ENCODE results near the gene AACS.

Gene AACS

GRCh38 chr12:125152463-125152862 lies 87.2 kb downstream of the AACS start:
- DNase-seq (ENCODE audit: low read depth): no peak

- DNase-seq (ENCODE audit: low read depth): no peak
Measured at GRCh38 chr12:125155366-125155765, 90.1 kb downstream of the AACS start.

GRCh38 chr12:125157177-125157576 lies 91.9 kb downstream of the AACS start:
- DNase-seq (ENCODE audit: low read depth): no peak

GRCh38 chr12:125159702-125160101 lies 94.5 kb downstream of the AACS start:
- DNase-seq (ENCODE audit: low read depth): no peak

GRCh38 chr12:125160281-125160955 lies 95.2 kb downstream of the AACS start:
- no peak for DNase-seq (ENCODE audit: low read depth)

GRCh38 chr12:125161712-125162022 lies 96.4 kb downstream of the AACS start:
- DNase-seq (ENCODE audit: low read depth): no peak

- no peak for DNase-seq (ENCODE audit: low read depth)
Measured at GRCh38 chr12:125162489-125163028, 97.3 kb downstream of the AACS start.

- no peak for DNase-seq (ENCODE audit: low read depth)
Measured at GRCh38 chr12:125163148-125163547, 97.9 kb downstream of the AACS start.

GRCh38 chr12:125164541-125164940 lies 99.3 kb downstream of the AACS start:
- no peak for DNase-seq (ENCODE audit: low read depth)

- no peak for DNase-seq (ENCODE audit: low read depth)
Measured at GRCh38 chr12:125166041-125166440, 100.8 kb downstream of the AACS start.

GRCh38 chr12:125167658-125168057 lies 102.4 kb downstream of the AACS start:
- no peak for DNase-seq (ENCODE audit: low read depth)

- DNase-seq (ENCODE audit: low read depth): no peak
Measured at GRCh38 chr12:125169451-125169850, 104.2 kb downstream of the AACS start.

GRCh38 chr12:125169870-125170269 lies 104.6 kb downstream of the AACS start:
- DNase-seq (ENCODE audit: low read depth): no peak

GRCh38 chr12:125171267-125171666 lies 106.0 kb downstream of the AACS start:
- no peak for DNase-seq (ENCODE audit: low read depth)

- no peak for DNase-seq (ENCODE audit: low read depth)
Measured at GRCh38 chr12:125172231-125172850, 107.1 kb downstream of the AACS start.

GRCh38 chr12:125175576-125175975 lies 110.3 kb downstream of the AACS start:
- DNase-seq (ENCODE audit: low read depth): no peak

GRCh38 chr12:125178222-125178621 lies 113.0 kb downstream of the AACS start:
- no peak for DNase-seq (ENCODE audit: low read depth)

GRCh38 chr12:125180144-125180543 lies 114.9 kb downstream of the AACS start:
- no peak for DNase-seq (ENCODE audit: low read depth)

- DNase-seq (ENCODE audit: low read depth): no peak
Measured at GRCh38 chr12:125181107-125181506, 115.9 kb downstream of the AACS start.

- no peak for DNase-seq (ENCODE audit: low read depth)
Measured at GRCh38 chr12:125183187-125184067, 118.2 kb downstream of the AACS start.

GRCh38 chr12:125184213-125184967 lies 119.2 kb downstream of the AACS start:
- no peak for DNase-seq (ENCODE audit: low read depth)

GRCh38 chr12:125185311-125185739 lies 120.1 kb downstream of the AACS start:
- no peak for DNase-seq (ENCODE audit: low read depth)
